Islet precursor cell (in vitro differentiated cells): Measurements from ENCODE around the gene OPHN1.

Source experiments
- DNase-seq: peaks from one replicate; pipeline ENCODE4 v3.0.0-alpha.2; 2018

Gene OPHN1

DNA sequence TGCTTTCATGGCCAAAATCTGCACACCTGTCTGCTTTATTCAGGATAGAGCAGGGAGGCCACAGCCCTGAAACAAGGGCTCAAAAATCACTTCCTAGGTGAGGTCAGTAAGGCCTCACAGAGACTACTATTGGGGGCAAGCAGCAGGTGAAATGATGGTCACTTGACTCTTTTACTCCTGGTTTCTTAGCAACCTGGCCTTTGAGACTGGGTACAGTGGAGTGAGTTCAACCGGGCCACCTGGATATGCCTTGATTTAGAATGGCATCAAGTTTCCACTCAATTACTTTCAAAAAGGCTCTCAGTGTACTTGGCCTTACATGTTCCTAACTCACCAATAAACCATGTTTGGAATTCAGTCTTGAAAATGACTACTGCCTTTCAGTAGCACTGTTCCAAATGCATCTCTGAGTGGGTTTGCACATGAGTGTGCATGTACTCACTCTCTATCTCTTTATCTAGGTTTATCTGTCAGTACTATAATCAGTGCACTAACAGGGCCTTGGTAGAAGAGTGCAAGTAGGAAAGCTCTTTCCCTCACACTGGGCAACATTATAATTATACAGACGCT is 388.2 kb downstream of the OPHN1 start:
- no peak for DNase-seq

DNA sequence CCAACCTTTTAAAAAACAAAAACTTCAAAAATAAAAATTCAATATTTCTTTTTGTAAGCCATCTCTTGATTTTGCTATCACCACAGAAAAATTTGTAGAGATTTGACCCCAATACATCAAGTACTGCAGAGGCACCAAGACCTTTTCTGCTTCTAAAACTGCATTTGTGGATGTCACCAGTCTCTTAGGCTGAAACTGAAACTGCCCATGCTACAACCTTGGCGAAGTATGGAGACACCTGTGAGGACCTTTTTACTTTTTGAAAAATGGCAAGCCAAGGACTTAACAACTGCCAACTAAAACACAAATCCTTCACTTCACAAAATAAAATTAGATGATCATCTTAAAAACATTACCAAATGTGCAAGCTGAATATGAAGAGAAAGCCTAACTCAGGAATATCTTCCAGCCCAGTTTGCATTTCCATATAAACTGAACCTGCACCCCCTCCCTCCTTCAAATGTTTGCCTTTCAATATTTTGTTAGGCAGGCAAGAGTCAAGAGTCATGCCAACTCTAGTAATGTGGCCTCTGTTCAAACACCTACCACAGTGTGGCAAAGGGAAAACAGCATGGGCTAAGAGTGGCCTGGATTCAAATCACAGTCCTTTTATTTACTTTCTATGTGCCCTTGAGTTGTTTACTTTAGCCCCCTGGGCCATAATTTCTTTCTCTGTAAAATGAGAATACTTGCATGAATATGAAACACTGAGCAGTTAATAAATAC is 389.4 kb downstream of the OPHN1 start:
- DNase-seq = no peak

DNA sequence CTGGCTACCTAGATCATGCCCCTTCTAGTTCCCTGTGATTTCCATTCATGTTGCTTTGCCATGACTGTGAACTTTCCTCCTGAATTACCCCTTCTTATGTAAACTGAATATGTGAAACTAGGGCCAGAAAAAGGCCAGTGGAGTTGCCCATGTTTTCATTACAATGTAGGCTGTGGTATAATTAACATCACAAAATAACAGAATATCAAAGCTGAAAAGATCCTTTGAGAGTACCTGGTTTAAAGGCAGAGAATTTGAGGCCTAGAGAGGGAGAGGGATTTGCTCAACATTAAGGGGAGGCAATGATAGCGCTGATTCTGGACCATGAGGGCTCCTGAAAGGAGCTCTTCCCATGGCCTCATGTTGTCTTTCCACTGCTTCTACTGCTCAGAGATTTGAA is 392.2 kb downstream of the OPHN1 start:
- DNase-seq = no peak

DNA sequence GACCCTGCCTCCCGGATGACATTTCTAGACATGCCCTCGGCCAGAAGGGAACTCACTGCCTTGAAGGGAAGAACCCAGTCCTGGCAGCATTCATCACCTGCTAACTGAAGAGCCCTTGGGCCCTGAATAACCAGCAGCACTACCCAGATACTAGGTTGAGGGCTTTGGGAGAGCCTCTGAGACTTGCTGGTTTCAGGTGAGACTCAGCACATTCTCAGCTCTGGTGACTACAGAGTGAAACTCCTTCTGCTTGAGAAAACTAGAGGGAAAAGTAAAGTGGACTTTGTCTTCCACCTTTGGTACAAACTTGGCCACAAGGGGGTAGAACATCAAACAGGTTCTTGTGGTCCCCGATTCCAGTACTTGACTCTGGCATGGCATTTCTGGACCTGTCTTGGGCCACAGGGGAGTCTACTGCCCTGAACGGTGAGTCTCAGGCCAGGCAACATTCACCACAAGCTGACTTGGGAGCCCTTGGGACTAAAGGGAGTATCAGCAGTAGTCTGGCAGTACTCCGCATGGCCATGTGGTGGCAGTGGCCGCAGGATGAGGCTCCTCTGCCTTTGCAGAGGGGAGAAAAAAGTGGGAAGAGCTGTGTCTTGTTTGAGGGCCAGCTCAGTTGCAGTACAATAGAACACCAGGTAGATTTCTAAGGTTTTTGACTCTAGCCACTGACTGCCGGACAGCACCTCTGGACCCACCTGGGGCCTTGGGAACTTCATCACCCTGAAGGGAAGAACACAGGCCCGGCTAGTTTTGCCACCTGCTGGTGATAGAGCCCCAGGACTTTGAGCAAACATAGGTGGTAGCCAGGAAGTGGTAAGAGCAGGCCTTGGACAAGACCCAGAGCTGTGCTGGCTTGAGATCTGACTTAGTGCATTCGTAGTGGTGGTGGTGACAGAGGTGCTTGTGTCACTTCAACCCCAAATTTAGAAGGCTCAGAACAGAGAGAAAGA is 414.8 kb downstream of the OPHN1 start:
- DNase-seq = peak; percentile 62

DNA sequence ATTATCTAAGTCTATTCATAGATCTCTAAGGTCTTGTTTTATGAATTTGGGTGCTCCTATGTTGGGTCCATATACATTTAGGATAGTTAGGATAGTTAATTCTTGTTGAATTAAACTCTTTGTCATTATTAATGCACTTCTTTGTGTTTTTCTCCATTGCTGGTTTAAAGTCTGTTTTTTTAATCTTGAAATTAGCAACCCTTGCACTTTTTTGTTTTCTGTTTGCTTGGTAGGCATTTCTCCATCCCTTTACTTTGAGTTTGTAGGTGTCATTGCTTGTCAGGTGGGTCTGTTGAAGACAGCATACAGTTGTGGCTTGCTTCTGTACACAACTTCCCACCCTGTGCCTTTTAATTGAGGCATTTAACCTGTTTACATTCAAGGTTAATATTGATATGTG is 434.8 kb downstream of the OPHN1 start:
- DNase-seq = no peak
